Measurements from ENCODE around the gene CD40LG. TPM values are rescaled to one million over a fixed set of nuclear protein-coding genes. Genes with fewer than 3 reads are reported as not detected.

Gene CD40LG
- total RNA-seq, 1 experiment from 2014 or later: not detected

GRCh38 chrX:136619899-136620505 is 28.0 kb upstream of the CD40LG start:
- H3K9me3 Mint-ChIP-seq: peaks cover 67 to 69% of the 10 kb centered on the region in 2 experiments

More at GRCh38 chrX:136619899-136620505, 28.0 kb upstream of the CD40LG start:
- no peak overlapping the region for H2BK20ac ChIP-seq (ENCODE audit: low read depth, low read length, poor library complexity, severe bottlenecking)
- H3K36me3 Mint-ChIP-seq (ENCODE audit: insufficient read depth in 1 of 3, low read depth in 3 of 3): no peaks in the 10 kb centered on the region; a peak in 2 of 7 replicates
- H2BK15ac ChIP-seq (ENCODE audit: low read depth, low read length): no peak overlapping the region
- WGBS (ENCODE audit: extremely low coverage, insufficient read length, low lambda C conversion rate): no CpG with 5 or more reads among the region's 14 CpGs
- TF ChIP-seq CTCF (conservative IDR thresholded peaks at IDR 0.05): no peak
- H2AK5ac ChIP-seq (ENCODE audit: insufficient read length, low read length): no peak overlapping the region
- no peak overlapping the region for H4K8ac ChIP-seq (replicated peaks; ENCODE audit: insufficient read length, low read depth, low read length)
- no peaks in the 10 kb centered on the region for H3K23me2 ChIP-seq (ENCODE audit: insufficient read length, low read depth, low read length, poor library complexity, severe bottlenecking)
- H4K91ac ChIP-seq (ENCODE audit: insufficient read length, low read depth, low read length): no peak overlapping the region
- H3K4me2 ChIP-seq (ENCODE audit: insufficient read depth, insufficient read length, low read length): no peak overlapping the region
- no peak overlapping the region for H2BK12ac ChIP-seq (ENCODE audit: insufficient read length, low read depth, low read length)
- no peak overlapping the region for H3K18ac ChIP-seq (ENCODE audit: insufficient read length, low read depth, low read length)
- no peak overlapping the region for H3K27ac ChIP-seq (ENCODE audit: insufficient read length, low read depth, low read length)
- H2BK120ac ChIP-seq (ENCODE audit: low read depth, low read length, poor library complexity, severe bottlenecking): no peak overlapping the region
- no peak for DNase-seq
- H3T11ph ChIP-seq (ENCODE audit: low read length): no peak overlapping the region
- no peak overlapping the region for H2AFZ ChIP-seq (ENCODE audit: low read length)
- H3K56ac ChIP-seq (ENCODE audit: insufficient read length, low read depth, low read length): no peak overlapping the region
- H2BK5ac ChIP-seq (ENCODE audit: insufficient read length, low read length): no peak overlapping the region
- no peaks in the 10 kb centered on the region for H3K27me3 ChIP-seq (ENCODE audit: insufficient read depth, low read length)
- H3K4me3 Mint-ChIP-seq: no peak overlapping the region
- H3K9ac ChIP-seq (ENCODE audit: extremely low read depth, insufficient read length, low read length): no peak overlapping the region
- no peaks in the 10 kb centered on the region for H3K4me1 Mint-ChIP-seq
- peaks cover 49% of the 10 kb centered on the region for H3K9me3 ChIP-seq (ENCODE audit: control insufficient read depth, low read depth, low read length)
- H4K20me1 ChIP-seq (ENCODE audit: control insufficient read depth, insufficient read depth, insufficient read length): no peaks in the 10 kb centered on the region
- H3K27me3 Mint-ChIP-seq (ENCODE audit: low read depth): no peaks in the 10 kb centered on the region
- H3K23ac ChIP-seq (ENCODE audit: insufficient read length, low read depth, low read length): no peak overlapping the region
- H4K5ac ChIP-seq (ENCODE audit: insufficient read length, low read depth, low read length): no peak overlapping the region
- H3K14ac ChIP-seq (ENCODE audit: insufficient read depth, low read length): no peak overlapping the region
- no peaks in the 10 kb centered on the region for H3K79me2 ChIP-seq (ENCODE audit: insufficient read depth, low read length)
- H3K27ac Mint-ChIP-seq: no peak overlapping the region
- no peaks in the 10 kb centered on the region for H3K79me1 ChIP-seq (ENCODE audit: insufficient read depth, low read depth, low read length, poor library complexity, severe bottlenecking)
- no peak overlapping the region for H3K4ac ChIP-seq (ENCODE audit: low read depth, low read length)
- no peaks in the 10 kb centered on the region for H3K4me1 ChIP-seq (ENCODE audit: insufficient read depth, low read length)

All from H9 (cell line).